Left ventricle myocardium inferior (tissue), 1 donor: ENCODE measurements around the gene IP6K1. TPM values are rescaled to one million over a fixed set of nuclear protein-coding genes. Genes with fewer than 3 reads are reported as not detected.

Source experiments
- DNase-seq: peaks from one replicate; pipeline ENCODE4 v3.0.0-alpha.2; 2020
- H3K27ac ChIP-seq: fragments of 200-600 bp; replicated peaks from 2 replicates; pipeline ENCODE4 v1.8.0; 2021
- H3K27me3 ChIP-seq: fragments of 200-600 bp; 2 replicates; pipeline ENCODE4 v1.8.0; 2021; ENCODE audit warnings: low read depth
- H3K36me3 ChIP-seq: fragments of 200-600 bp; 2 replicates; pipeline ENCODE4 v1.8.0; 2021
- H3K4me1 ChIP-seq: fragments of 200-600 bp; 2 replicates; pipeline ENCODE4 v1.8.0; 2021
- H3K4me3 ChIP-seq: fragments of 200-600 bp; 2 replicates; pipeline ENCODE4 v1.8.0; 2021; ENCODE audit warnings: mild to moderate bottlenecking, moderate library complexity
- H3K9me3 ChIP-seq: fragments of 200-600 bp; replicated peaks from 2 replicates; pipeline ENCODE4 v1.8.0; 2021
- intact Hi-C: fragments of 100-400 bp; cut with micrococcal nuclease; formaldehyde crosslinking; loops from one replicate; pipeline ENCODE4 v1.11.0; 2022
- total RNA-seq: library from RNA; stranded (reverse); fragmentation: NEBNext Ultra II Directional; extraction: Animal tissue kit (Norgen Biotek cat#: 25700); gene quantifications from one replicate; pipeline ENCODE4 v1.2.1, GENCODE V29; 2021
- TF ChIP-seq, protein P1 (sequence below): fragments of 200-600 bp; IDR thresholded peaks from 2 replicates; pipeline ENCODE4 v1.8.0; 2021; ENCODE audit warnings: antibody characterized with exemption, mild to moderate bottlenecking, borderline replicate concordance
- donor health status: DM: no; HTN: yes; CAD: no; lungs with severe emphysema.

IP6K1 gene
- total RNA-seq, 1 donor from 2014 or later, result 16.9 TPM

DNA sequence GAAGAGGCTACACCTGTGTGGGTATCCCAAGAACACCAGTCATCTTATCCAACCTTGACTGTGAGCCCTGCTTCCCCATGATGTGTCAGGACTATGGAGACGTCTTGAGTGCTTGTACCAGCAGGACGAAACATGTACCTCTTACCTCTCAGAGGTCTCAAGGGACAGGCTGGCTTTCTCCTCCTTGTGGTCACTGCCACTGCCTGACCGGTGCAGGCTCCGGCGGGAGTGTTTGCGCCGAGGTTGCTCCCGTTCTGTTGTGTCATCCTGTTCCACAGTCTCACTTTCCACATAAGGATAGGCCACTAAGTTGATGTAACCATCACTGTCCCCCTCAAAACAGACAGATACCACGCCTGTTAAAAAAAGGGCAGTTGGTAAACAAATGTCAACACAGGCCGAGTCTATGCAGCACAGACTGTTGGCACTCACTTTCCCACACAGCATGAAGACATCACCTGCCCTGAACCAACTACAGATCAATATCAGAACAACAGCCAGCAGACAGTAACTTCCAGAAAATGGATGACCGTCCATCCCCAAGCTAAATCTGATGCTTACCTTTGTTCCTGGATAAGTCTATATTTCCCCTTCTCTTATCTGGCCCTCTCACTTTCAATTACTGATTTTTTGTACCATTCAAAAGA is 48.2 kb downstream of the IP6K1 start:
- no peak for DNase-seq
- intact Hi-C loops, result no loop called here
- TF ChIP-seq, protein P1, sequence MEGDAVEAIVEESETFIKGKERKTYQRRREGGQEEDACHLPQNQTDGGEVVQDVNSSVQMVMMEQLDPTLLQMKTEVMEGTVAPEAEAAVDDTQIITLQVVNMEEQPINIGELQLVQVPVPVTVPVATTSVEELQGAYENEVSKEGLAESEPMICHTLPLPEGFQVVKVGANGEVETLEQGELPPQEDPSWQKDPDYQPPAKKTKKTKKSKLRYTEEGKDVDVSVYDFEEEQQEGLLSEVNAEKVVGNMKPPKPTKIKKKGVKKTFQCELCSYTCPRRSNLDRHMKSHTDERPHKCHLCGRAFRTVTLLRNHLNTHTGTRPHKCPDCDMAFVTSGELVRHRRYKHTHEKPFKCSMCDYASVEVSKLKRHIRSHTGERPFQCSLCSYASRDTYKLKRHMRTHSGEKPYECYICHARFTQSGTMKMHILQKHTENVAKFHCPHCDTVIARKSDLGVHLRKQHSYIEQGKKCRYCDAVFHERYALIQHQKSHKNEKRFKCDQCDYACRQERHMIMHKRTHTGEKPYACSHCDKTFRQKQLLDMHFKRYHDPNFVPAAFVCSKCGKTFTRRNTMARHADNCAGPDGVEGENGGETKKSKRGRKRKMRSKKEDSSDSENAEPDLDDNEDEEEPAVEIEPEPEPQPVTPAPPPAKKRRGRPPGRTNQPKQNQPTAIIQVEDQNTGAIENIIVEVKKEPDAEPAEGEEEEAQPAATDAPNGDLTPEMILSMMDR, result no peak
- Histone ChIP-seq H3K27me3 (no peaks in the 10 kb centered on the region), H3K27ac (no peak overlapping the region), H3K4me1 (peaks cover 6% of the 10 kb centered on the region), H3K36me3 (peaks cover 60% of the 10 kb centered on the region), H3K4me3 (no peak overlapping the region), H3K9me3 (no peaks in the 10 kb centered on the region)

DNA sequence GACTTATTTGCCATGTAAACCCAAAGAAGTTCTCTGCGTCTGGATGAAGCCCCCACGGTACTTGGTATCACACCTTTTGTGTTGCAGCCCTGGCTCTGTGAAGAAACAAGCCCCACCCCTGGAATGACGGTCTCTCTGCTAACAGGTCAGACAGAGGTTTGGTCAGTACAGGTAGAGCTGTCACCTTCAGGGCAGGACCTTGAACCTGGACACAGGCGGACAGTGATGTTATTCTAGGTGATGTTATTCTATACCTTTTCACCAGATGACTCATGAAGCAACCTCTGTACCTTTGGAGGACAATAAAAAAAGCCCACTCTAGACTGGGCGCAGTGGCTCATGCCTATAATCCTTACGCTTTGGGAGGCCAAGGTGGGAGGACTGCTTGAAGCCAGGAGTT is 51.6 kb downstream of the IP6K1 start:
- Histone ChIP-seq H3K36me3 (peaks cover 87% of the 10 kb centered on the region), H3K27me3 (no peaks in the 10 kb centered on the region), H3K4me1 (peaks cover 6% of the 10 kb centered on the region), H3K4me3 (no peak overlapping the region), H3K9me3 (no peaks in the 10 kb centered on the region), H3K27ac (no peak overlapping the region)
- TF ChIP-seq, protein P1, result no peak
- intact Hi-C loops, result no loop called here
- DNase-seq, result no peak

DNA sequence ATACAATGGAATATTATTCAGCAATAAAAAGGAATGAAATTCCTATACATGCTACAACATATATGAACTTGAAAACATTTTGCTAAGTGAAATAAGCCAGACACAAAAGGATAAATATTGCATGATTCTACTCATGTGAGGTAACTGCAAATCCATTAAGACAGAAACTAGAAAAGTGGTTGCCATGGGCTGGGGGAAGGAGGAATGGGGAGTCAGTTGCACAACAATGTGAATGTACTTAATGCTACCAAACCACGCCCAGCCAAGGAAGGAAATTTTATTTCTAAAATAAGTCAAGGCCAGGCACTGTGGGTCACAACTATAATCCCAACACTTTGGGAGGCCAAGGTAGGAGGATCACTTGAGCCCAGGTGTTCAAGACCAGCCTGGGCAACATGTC is 52.8 kb downstream of the IP6K1 start:
- peaks cover 92% of the 10 kb centered on the region for H3K36me3 ChIP-seq
- intact Hi-C loops, result no loop called here
- no peaks in the 10 kb centered on the region for H3K27me3 ChIP-seq
- no peak overlapping the region for H3K27ac ChIP-seq
- H3K4me3 ChIP-seq, result no peak overlapping the region
- TF ChIP-seq, protein P1, result no peak
- no peak for DNase-seq
- H3K4me1 ChIP-seq, result peaks cover 6% of the 10 kb centered on the region
- no peaks in the 10 kb centered on the region for H3K9me3 ChIP-seq

DNA sequence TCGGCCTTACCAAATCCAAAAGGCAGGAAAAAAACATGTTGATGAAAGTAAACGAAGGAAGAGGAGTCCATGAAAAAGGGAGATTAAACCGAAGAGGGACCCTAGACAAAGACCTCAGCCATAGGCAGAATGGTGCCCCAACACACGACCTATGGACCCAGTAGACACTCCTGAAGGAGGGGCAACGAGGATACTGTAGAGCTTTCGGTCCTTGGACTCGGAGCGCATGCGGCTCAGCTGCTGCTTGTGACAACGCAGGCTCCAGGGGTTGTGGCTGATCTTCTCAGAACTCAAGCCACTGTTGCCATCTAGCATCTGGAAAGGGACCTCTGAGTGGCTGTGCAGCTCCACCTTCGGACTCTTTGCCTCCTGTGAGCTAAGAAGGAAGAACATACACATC is 53.7 kb downstream of the IP6K1 start:
- intact Hi-C loops, result no loop called here
- TF ChIP-seq, protein P1, result no peak
- Histone ChIP-seq H3K36me3 (peaks cover 91% of the 10 kb centered on the region), H3K9me3 (no peaks in the 10 kb centered on the region), H3K27me3 (no peaks in the 10 kb centered on the region), H3K4me1 (peaks cover 6% of the 10 kb centered on the region), H3K27ac (no peak overlapping the region), H3K4me3 (no peak overlapping the region)
- DNase-seq, result no peak

DNA sequence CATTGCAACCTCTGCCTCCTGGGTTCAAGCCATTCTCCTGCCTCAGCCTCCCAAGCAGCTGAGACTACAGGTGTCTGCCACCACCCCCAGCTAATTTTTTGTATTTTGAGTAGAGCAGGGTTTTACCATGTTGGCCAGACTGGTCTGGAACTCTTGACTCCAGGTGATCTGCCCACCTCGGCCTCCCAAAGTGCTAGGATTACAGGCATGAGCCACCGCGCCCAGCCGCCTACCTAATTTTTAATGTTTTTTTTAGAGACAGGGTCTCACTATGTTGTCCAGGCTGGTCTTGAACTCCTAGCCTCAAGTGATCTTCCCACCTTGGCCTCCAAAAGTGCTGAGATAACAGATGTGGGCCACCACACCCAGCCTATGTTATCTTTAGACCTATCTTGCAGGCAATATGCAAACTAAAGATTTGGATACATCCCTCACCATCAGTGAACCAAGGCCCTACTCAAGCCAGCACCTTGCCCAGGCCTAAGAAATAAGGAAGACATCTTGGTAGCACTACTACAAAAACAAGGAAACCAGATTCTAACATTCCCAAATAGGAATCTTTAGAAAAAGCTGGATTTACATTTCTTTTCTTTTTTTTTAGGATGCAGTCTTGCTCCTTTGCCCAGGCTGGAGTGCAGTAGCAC is 56.3 kb downstream of the IP6K1 start:
- H3K36me3 ChIP-seq, result peaks cover 90% of the 10 kb centered on the region
- no peak overlapping the region for H3K4me3 ChIP-seq
- intact Hi-C loops, result no loop called here

More for the DNA sequence above, 56.3 kb downstream of the IP6K1 start:
- Histone ChIP-seq H3K27ac (no peak overlapping the region), H3K27me3 (no peaks in the 10 kb centered on the region), H3K4me1 (peaks cover 8% of the 10 kb centered on the region), H3K9me3 (no peaks in the 10 kb centered on the region)
- no peak for DNase-seq
- TF ChIP-seq, protein P1, result no peak
